Vagina (tissue), 2 donors: ENCODE data around the gene GRIP2. TPM values are rescaled to one million over a fixed set of nuclear protein-coding genes. Genes with fewer than 3 reads are reported as not detected.
A peak's percentile ranks its signal among the peaks of the same experiment; 100 is the strongest.

Experiments
- DNase-seq, 2 donors: peaks; one replicate each; pipeline ENCODE4 v3.0.0-alpha.2; 2017; ENCODE audit errors: extremely low spot score in 2 of 2
- H3K27ac ChIP-seq: fragments of 200-600 bp; sonication (generic); one replicate; pipeline ENCODE4 v1.5.1; 2019
- H3K27me3 ChIP-seq: fragments of 200-600 bp; sonication (generic); one replicate; pipeline ENCODE4 v1.5.1; 2019
- H3K36me3 ChIP-seq, 2 donors: fragments of 200-600 bp; sonication (generic); one replicate each; pipeline ENCODE4 v1.5.1; 2017 to 2019
- H3K4me1 ChIP-seq: fragments of 200-600 bp; sonication (generic); one replicate; pipeline ENCODE4 v1.5.1; 2019
- H3K4me3 ChIP-seq, 2 donors: fragments of 200-600 bp; sonication (generic); 1 replicate in 1 of 2; 2 replicates in 1 of 2; pipeline ENCODE4 v1.5.1; 2016 to 2019
- H3K9me3 ChIP-seq: fragments of 200-600 bp; sonication (generic); one replicate; pipeline ENCODE4 v1.5.1; 2019
- CTCF ChIP-seq, 3 experiments: fragments of 450-650 bp in 2 of 3; fragments of 200-600 bp in 1 of 3; sonication (generic) in 1 of 3; IDR thresholded peaks; one replicate each; pipeline ENCODE4 v1.5.1; 2017 to 2019; ENCODE audit warnings: antibody characterized with exemption in 3 of 3, mild to moderate bottlenecking in 2 of 3, moderate library complexity in 2 of 3
- POLR2A ChIP-seq, 2 donors: fragments of 450-650 bp; IDR thresholded peaks; one replicate each; pipeline ENCODE4 v1.6.1; 2017; ENCODE audit warnings: antibody characterized with exemption in 2 of 2, mild to moderate bottlenecking in 2 of 2, moderate library complexity in 2 of 2
- POLR2AphosphoS5 ChIP-seq, 2 donors: sonication (generic); formaldehyde crosslinking; IDR thresholded peaks; one replicate each; pipeline ENCODE4 v1.9.0; 2017; ENCODE audit warnings: antibody characterized with exemption in 2 of 2, mild to moderate bottlenecking in 2 of 2, low read depth in 1 of 2; ENCODE audit not compliant: insufficient read depth in 1 of 2
- intact Hi-C: fragments of 100-400 bp; cut with DNase I; formaldehyde crosslinking; loops from one replicate; pipeline ENCODE4 v1.15.1; 2023
- total RNA-seq: library from RNA; depleted of rRNA; stranded (reverse); fragments of >200 nt; gene quantifications from one replicate; pipeline ENCODE4 v1.2.3, GENCODE V29; 2016

GRIP2 gene
- total RNA-seq, 1 donor from 2014 or later: 0.98 TPM

- DNase-seq: no peak
- H3K27me3 ChIP-seq: no peaks in the 10 kb centered on the region
- no peak overlapping the region for H3K4me3 ChIP-seq
- TF ChIP-seq POLR2A (IDR thresholded peaks at IDR 0.05) (no peak), POLR2AphosphoS5 (IDR thresholded peaks at IDR 0.05; ENCODE audit: insufficient read depth in 1 of 2, low read depth in 1 of 2) (no peak), CTCF (IDR thresholded peaks at IDR 0.05) (no peak)
- no peaks in the 10 kb centered on the region for H3K36me3 ChIP-seq
- intact Hi-C loops: no loop called here
- H3K9me3 ChIP-seq: no peaks in the 10 kb centered on the region
- H3K4me1 ChIP-seq: peaks cover 8% of the 10 kb centered on the region
- H3K27ac ChIP-seq: no peak overlapping the region
Measured at GRCh38 chr3:14543446-14543845, 3.3 kb upstream of the GRIP2 start.

GRCh38 chr3:14542656-14543055 lies 2.5 kb upstream of the GRIP2 start:
- Histone ChIP-seq H3K9me3 (no peaks in the 10 kb centered on the region), H3K4me1 (peaks cover under 1% of the 10 kb centered on the region), H3K27me3 (no peaks in the 10 kb centered on the region), H3K4me3 (no peak overlapping the region), H3K27ac (no peak overlapping the region), H3K36me3 (no peaks in the 10 kb centered on the region)
- DNase-seq: no peak
- TF ChIP-seq POLR2A (IDR thresholded peaks at IDR 0.05): no peak
- TF ChIP-seq POLR2AphosphoS5 (IDR thresholded peaks at IDR 0.05; ENCODE audit: insufficient read depth in 1 of 2, low read depth in 1 of 2): no peak
- intact Hi-C loops: no loop called here

- no peaks in the 10 kb centered on the region for H3K27me3 ChIP-seq
- no peaks in the 10 kb centered on the region for H3K9me3 ChIP-seq
- no peaks in the 10 kb centered on the region for H3K36me3 ChIP-seq
- no peak for TF ChIP-seq POLR2AphosphoS5 (IDR thresholded peaks at IDR 0.05; ENCODE audit: insufficient read depth in 1 of 2, low read depth in 1 of 2)
- TF ChIP-seq POLR2A (IDR thresholded peaks at IDR 0.05): no peak
- no peak for TF ChIP-seq CTCF (IDR thresholded peaks at IDR 0.05)
- no peak overlapping the region for H3K4me3 ChIP-seq
- intact Hi-C loops: no loop called here
- H3K27ac ChIP-seq: no peak overlapping the region
- no peak for DNase-seq
- H3K4me1 ChIP-seq: no peaks in the 10 kb centered on the region
Measured at GRCh38 chr3:14541646-14542045, 1.5 kb upstream of the GRIP2 start.

GRCh38 chr3:14540821-14541385 lies 761 bp upstream of the GRIP2 start:
- DNase-seq: no peak
- TF ChIP-seq POLR2AphosphoS5 (IDR thresholded peaks at IDR 0.05; ENCODE audit: insufficient read depth in 1 of 2, low read depth in 1 of 2) (no peak), CTCF (IDR thresholded peaks at IDR 0.05) (no peak), POLR2A (IDR thresholded peaks at IDR 0.05) (no peak)
- intact Hi-C loops: no loop called here
- H3K36me3 ChIP-seq: no peaks in the 10 kb centered on the region
- H3K27me3 ChIP-seq: no peaks in the 10 kb centered on the region
- H3K4me3 ChIP-seq: no peak overlapping the region
- no peaks in the 10 kb centered on the region for H3K4me1 ChIP-seq
- no peak overlapping the region for H3K27ac ChIP-seq
- H3K9me3 ChIP-seq: no peaks in the 10 kb centered on the region

- H3K27ac ChIP-seq: peak overlapping the region; percentile 9
- H3K27me3 ChIP-seq: no peaks in the 10 kb centered on the region
- no peak for DNase-seq
- TF ChIP-seq POLR2A (IDR thresholded peaks at IDR 0.05): no peak
- no peak for TF ChIP-seq CTCF (IDR thresholded peaks at IDR 0.05)
- no peak for TF ChIP-seq POLR2AphosphoS5 (IDR thresholded peaks at IDR 0.05; ENCODE audit: insufficient read depth in 1 of 2, low read depth in 1 of 2)
- peak overlapping the region in 1 of 2 donors; percentile 23 for H3K4me3 ChIP-seq
- no peaks in the 10 kb centered on the region for H3K36me3 ChIP-seq
- H3K9me3 ChIP-seq: no peaks in the 10 kb centered on the region
- peaks cover 10% of the 10 kb centered on the region for H3K4me1 ChIP-seq
- intact Hi-C loops: no loop called here
Measured at GRCh38 chr3:14539384-14539741, 779 bp downstream of the GRIP2 start.
